ENCODE data around the gene GNG5.

Gene GNG5

DNA sequence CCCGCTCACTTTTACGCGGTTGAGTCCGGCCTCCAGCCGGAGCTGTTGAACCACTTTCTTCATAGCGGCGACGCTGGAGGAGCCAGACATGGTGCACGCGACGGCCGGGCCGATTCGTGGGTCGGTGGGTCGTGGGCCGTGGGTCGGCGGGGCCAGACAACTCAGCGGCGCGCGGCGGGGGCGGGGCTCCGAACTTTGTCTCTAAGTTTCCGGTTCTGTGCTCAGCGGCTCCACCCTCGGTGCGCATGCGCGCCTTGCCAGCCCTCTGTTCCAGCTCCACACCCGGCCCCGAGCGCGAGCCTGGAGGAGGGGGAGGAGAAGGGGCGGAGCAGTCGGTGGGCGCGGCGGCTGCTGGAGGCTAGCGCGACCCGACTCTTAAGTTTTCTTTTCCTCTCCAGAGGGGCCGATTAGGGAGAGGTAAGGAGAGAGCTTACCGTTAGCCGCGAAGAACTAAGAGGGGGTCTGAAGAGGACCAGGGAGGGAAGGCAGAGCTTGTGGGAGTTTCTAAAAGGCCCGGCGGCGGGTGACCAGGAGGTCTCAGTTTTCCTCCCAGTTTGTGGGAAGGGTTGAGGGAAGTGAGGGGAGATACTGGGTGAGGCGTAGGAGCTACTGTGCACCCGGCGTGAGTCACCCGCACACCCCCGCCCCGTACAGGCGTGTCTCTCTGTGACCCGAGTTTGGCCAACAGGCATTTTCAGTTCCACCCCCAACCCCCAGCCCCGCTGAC, at the start of gene GNG5, which contains the start of gene SPATA1:
TSS of gene GNG5 (minus strand) at position 580 of the 727 bp plus-strand sequence. CDS start at position 90, 490 bp downstream.
TSS of gene SPATA1 (plus strand) at position 385 of the 727 bp plus-strand sequence. CDS start 9,974 bp downstream, outside the sequence.
- H3K4me3 ChIP-seq (ENCODE audit: low read depth, low read length) = peak within 1 kb of the TSS; percentile 95
- TF ChIP-seq, protein P1, sequence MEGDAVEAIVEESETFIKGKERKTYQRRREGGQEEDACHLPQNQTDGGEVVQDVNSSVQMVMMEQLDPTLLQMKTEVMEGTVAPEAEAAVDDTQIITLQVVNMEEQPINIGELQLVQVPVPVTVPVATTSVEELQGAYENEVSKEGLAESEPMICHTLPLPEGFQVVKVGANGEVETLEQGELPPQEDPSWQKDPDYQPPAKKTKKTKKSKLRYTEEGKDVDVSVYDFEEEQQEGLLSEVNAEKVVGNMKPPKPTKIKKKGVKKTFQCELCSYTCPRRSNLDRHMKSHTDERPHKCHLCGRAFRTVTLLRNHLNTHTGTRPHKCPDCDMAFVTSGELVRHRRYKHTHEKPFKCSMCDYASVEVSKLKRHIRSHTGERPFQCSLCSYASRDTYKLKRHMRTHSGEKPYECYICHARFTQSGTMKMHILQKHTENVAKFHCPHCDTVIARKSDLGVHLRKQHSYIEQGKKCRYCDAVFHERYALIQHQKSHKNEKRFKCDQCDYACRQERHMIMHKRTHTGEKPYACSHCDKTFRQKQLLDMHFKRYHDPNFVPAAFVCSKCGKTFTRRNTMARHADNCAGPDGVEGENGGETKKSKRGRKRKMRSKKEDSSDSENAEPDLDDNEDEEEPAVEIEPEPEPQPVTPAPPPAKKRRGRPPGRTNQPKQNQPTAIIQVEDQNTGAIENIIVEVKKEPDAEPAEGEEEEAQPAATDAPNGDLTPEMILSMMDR (IDR thresholded peaks at IDR 0.05; ENCODE audit: borderline replicate concordance, insufficient read depth, low read depth, low read length) = no peak

DNA sequence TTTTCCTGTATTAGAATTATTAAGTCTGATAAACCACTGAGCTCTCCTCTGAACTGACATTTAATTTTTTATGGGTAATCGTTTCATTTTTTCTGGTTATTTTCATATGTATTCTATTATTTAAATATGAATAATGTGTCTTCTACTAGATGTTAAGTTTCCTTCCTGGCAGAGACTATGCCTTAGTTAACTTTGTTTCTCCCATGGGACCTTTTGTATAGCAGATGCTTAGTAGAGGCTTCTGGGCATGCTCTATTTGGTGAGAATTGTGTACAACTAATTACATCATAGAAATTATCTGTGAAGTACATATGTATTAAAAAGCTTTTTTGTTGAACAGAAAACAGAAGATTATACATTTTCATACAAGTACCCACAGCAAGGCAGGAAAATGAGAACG, 44.4 kb upstream of the GNG5 start:
- no peak overlapping the region for H3K4me3 ChIP-seq (ENCODE audit: low read depth, low read length)
- TF ChIP-seq, protein P1 (IDR thresholded peaks at IDR 0.05; ENCODE audit: borderline replicate concordance, insufficient read depth, low read depth, low read length) = no peak

DNA sequence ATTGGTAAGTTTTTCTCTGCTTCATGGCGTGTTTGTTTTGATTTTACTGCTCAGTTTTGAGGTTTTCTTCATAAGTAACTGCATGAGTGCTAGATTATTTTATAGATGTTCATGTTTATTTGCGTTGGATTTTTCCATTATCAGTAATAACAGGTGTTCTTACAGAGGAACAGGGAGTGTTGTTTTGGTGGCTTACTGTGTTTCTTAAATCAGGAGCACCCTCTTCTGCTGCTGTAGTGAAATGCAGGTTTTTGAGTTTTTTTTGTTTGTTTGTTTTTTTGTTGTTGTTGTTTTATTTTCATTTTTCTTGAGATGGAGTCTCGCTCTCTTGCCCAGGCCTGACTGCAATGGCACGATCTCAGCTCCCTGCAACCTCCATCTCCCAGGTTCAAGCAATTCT, 35.3 kb upstream of the GNG5 start:
- TF ChIP-seq, protein P1 (IDR thresholded peaks at IDR 0.05; ENCODE audit: borderline replicate concordance, insufficient read depth, low read depth, low read length) = no peak
- no peak overlapping the region for H3K4me3 ChIP-seq (ENCODE audit: low read depth, low read length)

DNA sequence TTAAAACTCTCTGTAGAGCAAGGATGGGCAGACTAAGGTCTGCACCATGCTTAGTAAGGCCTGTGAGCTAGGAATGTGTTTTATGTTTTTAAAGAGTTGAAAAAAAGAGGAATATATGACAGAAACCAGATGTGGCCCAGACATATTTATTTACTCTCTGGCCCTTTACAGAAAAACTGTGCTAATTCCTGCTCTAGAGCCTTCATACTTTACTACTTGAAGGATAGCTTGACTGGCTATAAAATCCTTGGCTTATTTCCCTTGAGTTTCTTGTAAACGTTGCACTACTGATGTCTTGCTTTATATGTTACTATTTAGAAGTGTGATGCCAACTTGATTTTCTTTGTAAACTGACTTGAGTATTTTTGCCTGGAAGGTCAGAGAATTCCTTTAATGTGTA, 34.4 kb upstream of the GNG5 start:
- TF ChIP-seq, protein P1 (IDR thresholded peaks at IDR 0.05; ENCODE audit: borderline replicate concordance, insufficient read depth, low read depth, low read length) = no peak
- no peak overlapping the region for H3K4me3 ChIP-seq (ENCODE audit: low read depth, low read length)

DNA sequence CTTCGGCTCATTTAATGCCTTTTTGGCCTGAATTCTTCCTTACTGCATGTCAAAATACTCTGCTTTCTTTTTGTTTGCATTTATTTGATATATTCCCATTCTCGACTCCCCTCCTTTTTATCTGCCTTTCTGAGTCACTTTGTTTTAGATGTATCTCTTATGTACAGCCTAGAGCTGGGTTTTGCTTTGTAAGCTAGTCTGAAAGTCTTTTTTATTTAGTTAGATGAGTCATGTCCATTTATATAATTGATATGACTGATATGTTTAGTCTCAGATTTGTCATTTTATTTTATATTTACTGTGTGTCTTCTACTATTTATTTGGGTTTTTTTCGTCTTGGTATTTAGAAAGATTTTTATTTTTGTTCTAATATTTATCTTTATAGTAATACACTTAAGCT, 33.6 kb upstream of the GNG5 start:
- H3K4me3 ChIP-seq (ENCODE audit: low read depth, low read length) = no peak overlapping the region
- TF ChIP-seq, protein P1 (IDR thresholded peaks at IDR 0.05; ENCODE audit: borderline replicate concordance, insufficient read depth, low read depth, low read length) = no peak

DNA sequence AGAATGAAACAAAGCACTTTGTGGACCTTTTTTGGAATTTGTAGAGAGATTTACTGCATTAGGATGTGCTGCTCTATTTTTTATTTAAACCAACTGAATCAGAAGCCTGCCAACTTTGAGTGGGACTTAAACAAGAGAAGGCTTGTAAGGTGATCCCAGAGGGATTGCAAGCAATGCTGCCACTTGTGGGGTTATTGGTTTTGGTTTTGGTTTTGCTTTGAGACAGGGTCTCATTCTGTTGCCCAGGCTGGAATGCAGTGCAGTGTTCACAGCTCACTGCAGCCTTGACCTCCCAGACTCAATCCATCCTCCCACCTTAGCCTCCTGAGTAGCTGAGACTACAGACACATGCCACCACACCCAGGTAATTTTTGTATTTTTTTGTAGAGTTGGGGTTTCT, 32.2 kb upstream of the GNG5 start:
- TF ChIP-seq, protein P1 (IDR thresholded peaks at IDR 0.05; ENCODE audit: borderline replicate concordance, insufficient read depth, low read depth, low read length) = no peak
- H3K4me3 ChIP-seq (ENCODE audit: low read depth, low read length) = no peak overlapping the region

DNA sequence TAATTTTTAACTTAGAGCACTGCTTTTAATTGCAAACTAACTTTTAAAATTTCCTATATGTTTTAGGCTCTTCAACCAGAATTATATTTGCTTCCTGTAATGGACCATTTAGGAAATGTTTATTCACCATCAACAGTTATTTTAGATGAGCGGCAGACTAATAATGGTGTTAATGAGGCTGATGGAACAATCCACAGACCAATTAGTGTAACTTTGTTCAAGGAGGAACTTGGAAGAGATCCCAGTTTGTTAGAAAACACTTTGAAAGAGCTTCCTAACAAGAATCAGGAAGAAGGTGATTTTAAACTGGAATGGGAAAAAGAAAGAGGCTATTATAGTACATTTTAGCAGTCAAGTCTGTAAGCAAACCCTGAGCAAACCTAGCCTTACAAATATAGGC, 19.4 kb upstream of the GNG5 start:
- TF ChIP-seq, protein P1 (IDR thresholded peaks at IDR 0.05; ENCODE audit: borderline replicate concordance, insufficient read depth, low read depth, low read length) = no peak
- H3K4me3 ChIP-seq (ENCODE audit: low read depth, low read length) = no peak overlapping the region
